HG02852 (cell line): ENCODE measurements around the gene CYB561A3.
A peak's percentile ranks its signal among the peaks of the same experiment; 100 is the strongest.
"Not testable (repeated sequence)": the region's sequence is repeated elsewhere in the genome, so short reads cannot be mapped to it uniquely, and the experiment has no call there.

ENCODE experiments used
- ATAC-seq: cut with Tn5 transposase; IDR thresholded peaks from one replicate; pipeline ENCODE4 v1.9.1; 2021; ENCODE audit warnings: mild to moderate bottlenecking, moderate library complexity; ENCODE audit not compliant: unreplicated experiment

The CYB561A3 gene

GRCh38 chr11:61361741-61362541, at the start of gene CYB561A3, which contains the start of gene TMEM138:
Gene CYB561A3, minus strand, starts transcription at chr11:61361882. Its CDS starts 5,169 bp downstream, at chr11:61356713.
Gene TMEM138, plus strand, starts transcription at chr11:61362374. Its CDS starts 2,017 bp downstream, at chr11:61364391.
- peak; percentile 84 for ATAC-seq

- ATAC-seq, result no peak
Observed at GRCh38 chr11:61406991-61407728, 45.5 kb upstream of the CYB561A3 start.

GRCh38 chr11:61406067-61406466, 44.4 kb upstream of the CYB561A3 start:
- no peak for ATAC-seq

GRCh38 chr11:61404641-61405040, 43.0 kb upstream of the CYB561A3 start:
- no peak for ATAC-seq

- no peak for ATAC-seq
Observed at GRCh38 chr11:61404103-61404502, 42.4 kb upstream of the CYB561A3 start.

- ATAC-seq, result no peak
Observed at GRCh38 chr11:61403658-61404057, 42.0 kb upstream of the CYB561A3 start.

GRCh38 chr11:61401573-61401972, 39.9 kb upstream of the CYB561A3 start:
- ATAC-seq, result no peak

GRCh38 chr11:61401173-61401572, 39.5 kb upstream of the CYB561A3 start:
- ATAC-seq, result no peak

GRCh38 chr11:61392981-61393595, 31.4 kb upstream of the CYB561A3 start:
- peak; percentile 12 for ATAC-seq

GRCh38 chr11:61390161-61390560, 28.5 kb upstream of the CYB561A3 start:
- no peak for ATAC-seq

GRCh38 chr11:61384271-61385242, 22.9 kb upstream of the CYB561A3 start:
- ATAC-seq, result no peak

GRCh38 chr11:61383859-61384258, 22.2 kb upstream of the CYB561A3 start:
- not testable (repeated sequence) for ATAC-seq

GRCh38 chr11:61380884-61381283, 19.2 kb upstream of the CYB561A3 start:
- no peak for ATAC-seq

- no peak for ATAC-seq
Observed at GRCh38 chr11:61378713-61379313, 17.1 kb upstream of the CYB561A3 start.

- no peak for ATAC-seq
Observed at GRCh38 chr11:61377461-61378160, 15.9 kb upstream of the CYB561A3 start.

- ATAC-seq, result no peak
Observed at GRCh38 chr11:61375761-61376108, 14.1 kb upstream of the CYB561A3 start.

- no peak for ATAC-seq
Observed at GRCh38 chr11:61372659-61373420, 11.2 kb upstream of the CYB561A3 start.

GRCh38 chr11:61370349-61371005, 8.8 kb upstream of the CYB561A3 start:
- ATAC-seq, result no peak
